ENCODE measurements around the gene GRK4.

DNA sequence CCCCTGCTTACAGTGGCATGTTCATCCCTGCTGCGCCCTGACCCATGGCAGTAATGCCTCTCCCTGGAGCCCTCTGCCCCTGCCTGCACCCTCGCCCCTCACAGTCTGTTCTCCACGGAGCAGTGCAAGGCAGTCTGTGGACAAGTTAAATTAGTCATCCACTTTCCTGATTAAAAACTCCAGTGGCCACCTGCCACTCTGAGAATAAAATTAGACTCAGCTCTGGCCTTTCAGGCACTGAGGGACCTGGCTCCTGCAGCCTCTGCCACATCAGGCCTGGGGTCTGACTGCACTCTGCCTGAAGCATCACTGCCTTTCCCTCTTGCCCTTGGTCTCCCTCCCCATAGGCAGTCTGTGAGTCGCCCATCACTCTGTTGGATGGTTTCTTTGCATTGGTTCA, 53.6 kb downstream of the GRK4 start:
- no peak for TF ChIP-seq POLR2A (IDR thresholded peaks at IDR 0.05)
- TF ChIP-seq, protein P1, sequence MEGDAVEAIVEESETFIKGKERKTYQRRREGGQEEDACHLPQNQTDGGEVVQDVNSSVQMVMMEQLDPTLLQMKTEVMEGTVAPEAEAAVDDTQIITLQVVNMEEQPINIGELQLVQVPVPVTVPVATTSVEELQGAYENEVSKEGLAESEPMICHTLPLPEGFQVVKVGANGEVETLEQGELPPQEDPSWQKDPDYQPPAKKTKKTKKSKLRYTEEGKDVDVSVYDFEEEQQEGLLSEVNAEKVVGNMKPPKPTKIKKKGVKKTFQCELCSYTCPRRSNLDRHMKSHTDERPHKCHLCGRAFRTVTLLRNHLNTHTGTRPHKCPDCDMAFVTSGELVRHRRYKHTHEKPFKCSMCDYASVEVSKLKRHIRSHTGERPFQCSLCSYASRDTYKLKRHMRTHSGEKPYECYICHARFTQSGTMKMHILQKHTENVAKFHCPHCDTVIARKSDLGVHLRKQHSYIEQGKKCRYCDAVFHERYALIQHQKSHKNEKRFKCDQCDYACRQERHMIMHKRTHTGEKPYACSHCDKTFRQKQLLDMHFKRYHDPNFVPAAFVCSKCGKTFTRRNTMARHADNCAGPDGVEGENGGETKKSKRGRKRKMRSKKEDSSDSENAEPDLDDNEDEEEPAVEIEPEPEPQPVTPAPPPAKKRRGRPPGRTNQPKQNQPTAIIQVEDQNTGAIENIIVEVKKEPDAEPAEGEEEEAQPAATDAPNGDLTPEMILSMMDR (IDR thresholded peaks at IDR 0.05), result no peak

Data from heart left ventricle (tissue), 13 donors.